Prostate gland (tissue), 2 donors: ENCODE measurements around the gene TMEM88. TPM values are rescaled to one million over a fixed set of nuclear protein-coding genes. Genes with fewer than 3 reads are reported as not detected.

ENCODE experiments used
- DNase-seq: peaks from one replicate; pipeline ENCODE4 v3.0.0-alpha.2; 2019; ENCODE audit warnings: low spot score
- H3K27ac ChIP-seq, 2 donors: fragments of 200-600 bp; sonication (generic); 2 replicates each; pipeline ENCODE4 v1.5.1; 2017 to 2019
- H3K27me3 ChIP-seq: fragments of 200-600 bp; sonication (generic); replicated peaks from 2 replicates; pipeline ENCODE4 v1.5.1; 2019; ENCODE audit not compliant: insufficient read depth
- H3K36me3 ChIP-seq, 2 donors: fragments of 200-600 bp; sonication (generic); 1 replicate in 1 of 2; 2 replicates in 1 of 2; pipeline versions ENCODE4 v1.5.1 to v1.8.1; 2017 to 2019
- H3K4me1 ChIP-seq: fragments of 200-600 bp; sonication (generic); replicated peaks from 2 replicates; pipeline ENCODE4 v1.5.1; 2019
- H3K4me3 ChIP-seq, 2 donors: fragments of 200-600 bp; sonication (generic); 2 replicates each; pipeline ENCODE4 v1.5.1; 2017 to 2019
- H3K9me3 ChIP-seq: fragments of 200-600 bp; sonication (generic); 2 replicates; pipeline ENCODE4 v1.5.1; 2017
- POLR2A ChIP-seq: fragments of 450-650 bp; IDR thresholded peaks from one replicate; pipeline ENCODE4 v1.6.1; 2016; ENCODE audit warnings: antibody characterized with exemption, mild to moderate bottlenecking
- POLR2AphosphoS5 ChIP-seq: sonication (generic); formaldehyde crosslinking; IDR thresholded peaks from one replicate; pipeline ENCODE4 v1.6.1; 2017; ENCODE audit warnings: antibody characterized with exemption
- WGBS: methylation state at CpG from one replicate; pipeline ENCODE4 v1.1.5; 2018; 5-methylcytosine and 5-hydroxymethylcytosine counted together
- intact Hi-C: fragments of 100-400 bp; cut with DNase I; formaldehyde crosslinking; loops from one replicate; pipeline ENCODE4 v1.14.2; 2022
- total RNA-seq, 2 donors: library from RNA; depleted of rRNA; stranded (reverse); fragments of >200 nt; gene quantifications; one replicate each; pipeline ENCODE4 v1.1.0, GENCODE V29; 2016
- TF ChIP-seq, protein P1 (sequence below), 4 experiments: fragments of 200-600 bp in 2 of 4; fragments of 450-650 bp in 2 of 4; sonication (generic) in 2 of 4; IDR thresholded peaks; 1 replicate in 3 of 4; 2 replicates in 1 of 4; pipeline ENCODE4 v1.5.1; 2016 to 2019; ENCODE audit warnings: antibody characterized with exemption in 4 of 4, mild to moderate bottlenecking in 2 of 4, moderate library complexity in 2 of 4

TMEM88 gene
- total RNA-seq, 2 donors from 2014 or later = 11.1 to 15.7 TPM

DNA sequence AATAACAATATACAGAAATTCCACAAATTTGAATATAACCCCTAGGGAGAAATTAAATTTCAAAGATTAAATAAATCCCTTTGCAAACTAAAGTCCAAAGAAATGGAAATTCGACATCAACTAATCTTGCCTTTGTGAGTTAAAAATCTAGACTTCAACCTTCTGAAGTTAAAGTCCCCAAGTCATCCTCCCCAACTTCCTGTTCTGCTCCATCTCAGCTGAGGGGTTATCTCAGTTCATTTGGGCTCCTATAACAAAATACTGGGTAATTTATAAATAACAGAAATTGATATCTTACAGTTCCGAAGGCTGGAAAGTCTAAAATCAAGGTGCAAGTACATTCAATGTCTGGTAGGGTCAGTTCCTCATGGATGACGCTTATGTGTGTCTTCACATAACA, 43.6 kb upstream of the TMEM88 start:
- Histone ChIP-seq H3K36me3 (no peaks in the 10 kb centered on the region), H3K4me1 (no peaks in the 10 kb centered on the region), H3K27me3 (no peaks in the 10 kb centered on the region), H3K4me3 (no peak overlapping the region), H3K9me3 (no peaks in the 10 kb centered on the region), H3K27ac (no peak overlapping the region)
- no peak for TF ChIP-seq POLR2A
- TF ChIP-seq, protein P1, sequence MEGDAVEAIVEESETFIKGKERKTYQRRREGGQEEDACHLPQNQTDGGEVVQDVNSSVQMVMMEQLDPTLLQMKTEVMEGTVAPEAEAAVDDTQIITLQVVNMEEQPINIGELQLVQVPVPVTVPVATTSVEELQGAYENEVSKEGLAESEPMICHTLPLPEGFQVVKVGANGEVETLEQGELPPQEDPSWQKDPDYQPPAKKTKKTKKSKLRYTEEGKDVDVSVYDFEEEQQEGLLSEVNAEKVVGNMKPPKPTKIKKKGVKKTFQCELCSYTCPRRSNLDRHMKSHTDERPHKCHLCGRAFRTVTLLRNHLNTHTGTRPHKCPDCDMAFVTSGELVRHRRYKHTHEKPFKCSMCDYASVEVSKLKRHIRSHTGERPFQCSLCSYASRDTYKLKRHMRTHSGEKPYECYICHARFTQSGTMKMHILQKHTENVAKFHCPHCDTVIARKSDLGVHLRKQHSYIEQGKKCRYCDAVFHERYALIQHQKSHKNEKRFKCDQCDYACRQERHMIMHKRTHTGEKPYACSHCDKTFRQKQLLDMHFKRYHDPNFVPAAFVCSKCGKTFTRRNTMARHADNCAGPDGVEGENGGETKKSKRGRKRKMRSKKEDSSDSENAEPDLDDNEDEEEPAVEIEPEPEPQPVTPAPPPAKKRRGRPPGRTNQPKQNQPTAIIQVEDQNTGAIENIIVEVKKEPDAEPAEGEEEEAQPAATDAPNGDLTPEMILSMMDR (IDR thresholded peaks at IDR 0.05) = no peak
- TF ChIP-seq POLR2AphosphoS5 = no peak
- no peak for DNase-seq
- intact Hi-C loops = no loop called here
- WGBS = 84% methylated on average over 3 of the region's 3 CpGs

- Histone ChIP-seq H3K9me3 (no peaks in the 10 kb centered on the region), H3K4me3 (no peak overlapping the region), H3K27me3 (no peaks in the 10 kb centered on the region), H3K27ac (no peak overlapping the region), H3K4me1 (no peaks in the 10 kb centered on the region), H3K36me3 (no peaks in the 10 kb centered on the region)
- 97% methylated on average over 5 of the region's 5 CpGs for WGBS
- intact Hi-C loops = no loop called here
- no peak for DNase-seq
- TF ChIP-seq POLR2A (no peak), POLR2AphosphoS5 (no peak)
- TF ChIP-seq, protein P1 (IDR thresholded peaks at IDR 0.05) = no peak
Measured at GRCh38 chr17:7814969-7815368, 39.9 kb upstream of the TMEM88 start.

DNA sequence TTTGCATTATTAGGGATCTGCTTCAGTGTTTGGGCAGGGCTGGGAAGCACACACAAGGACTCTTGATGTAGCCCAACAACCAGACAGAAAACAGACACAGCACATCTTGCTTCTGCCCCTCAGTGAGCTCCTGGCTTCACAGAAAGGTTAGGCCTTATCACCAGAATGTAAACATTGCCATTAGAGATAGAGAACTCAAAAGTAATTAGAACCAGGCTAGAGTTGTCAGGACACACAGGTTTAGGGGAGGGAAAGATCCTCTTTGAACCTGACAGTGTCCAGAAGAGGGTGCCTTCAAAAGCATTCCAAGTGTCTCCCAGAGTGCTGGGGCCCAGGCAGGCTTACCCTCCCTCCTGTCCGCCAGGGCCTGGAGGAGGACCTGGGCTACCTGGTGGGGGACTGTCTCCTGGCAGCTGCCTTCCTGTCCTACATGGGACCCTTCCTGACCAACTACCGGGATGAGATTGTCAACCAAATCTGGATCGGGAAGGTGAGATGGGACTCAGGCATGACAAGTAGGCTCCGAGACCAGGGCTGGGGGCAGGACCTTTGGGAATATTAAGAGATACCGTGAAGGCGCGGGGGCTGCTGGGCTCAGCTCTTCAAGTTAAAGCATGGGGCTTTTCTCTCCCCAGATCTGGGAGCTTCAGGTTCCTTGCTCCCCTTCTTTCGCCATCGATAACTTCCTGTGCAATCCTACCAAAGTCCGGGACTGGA, 37.8 kb upstream of the TMEM88 start:
- TF ChIP-seq, protein P1 (IDR thresholded peaks at IDR 0.05) = no peak
- TF ChIP-seq POLR2AphosphoS5 (no peak), POLR2A (no peak)
- Histone ChIP-seq H3K9me3 (no peaks in the 10 kb centered on the region), H3K4me1 (no peaks in the 10 kb centered on the region), H3K36me3 (no peaks in the 10 kb centered on the region), H3K4me3 (no peak overlapping the region), H3K27me3 (no peaks in the 10 kb centered on the region), H3K27ac (no peak overlapping the region)
- no peak for DNase-seq
- 85% methylated on average over 10 of the region's 10 CpGs for WGBS
- intact Hi-C loops = no loop called here

- H3K27ac ChIP-seq = no peak overlapping the region
- no peak overlapping the region for H3K4me3 ChIP-seq
- intact Hi-C loops = no loop called here
- no peaks in the 10 kb centered on the region for H3K27me3 ChIP-seq
- H3K36me3 ChIP-seq = no peaks in the 10 kb centered on the region
- no peaks in the 10 kb centered on the region for H3K4me1 ChIP-seq
- 87% methylated on average over 9 of the region's 9 CpGs for WGBS
- H3K9me3 ChIP-seq = no peaks in the 10 kb centered on the region
- no peak for DNase-seq
- TF ChIP-seq POLR2A (no peak), POLR2AphosphoS5 (no peak)
Measured at GRCh38 chr17:7817643-7817964, 37.3 kb upstream of the TMEM88 start.

- H3K9me3 ChIP-seq = no peaks in the 10 kb centered on the region
- intact Hi-C loops = no loop called here
- 83% methylated on average over 10 of the region's 10 CpGs for WGBS
- H3K4me3 ChIP-seq = no peak overlapping the region
- no peaks in the 10 kb centered on the region for H3K27me3 ChIP-seq
- H3K36me3 ChIP-seq = no peaks in the 10 kb centered on the region
- DNase-seq = no peak
- H3K27ac ChIP-seq = no peak overlapping the region
- no peaks in the 10 kb centered on the region for H3K4me1 ChIP-seq
- no peak for TF ChIP-seq POLR2A
- TF ChIP-seq, protein P1 (IDR thresholded peaks at IDR 0.05) = no peak
- no peak for TF ChIP-seq POLR2AphosphoS5
Measured at GRCh38 chr17:7818026-7818425, 36.8 kb upstream of the TMEM88 start.
